ENCODE data around the gene RCBTB2. TPM values are rescaled to one million over a fixed set of nuclear protein-coding genes. Genes with fewer than 3 reads are reported as not detected.

Gene RCBTB2
- total RNA-seq, 1 experiment from 2014 or later: 6.0 TPM

- peak; percentile 41 for DNase-seq (ENCODE audit: low read depth)
Measured at GRCh38 chr13:48449656-48450055, 83.2 kb downstream of the RCBTB2 start.

- DNase-seq (ENCODE audit: low read depth): peak; percentile 60
Measured at GRCh38 chr13:48448959-48449614, 83.8 kb downstream of the RCBTB2 start.

- no peak for DNase-seq (ENCODE audit: low read depth)
Measured at GRCh38 chr13:48448285-48448958, 84.5 kb downstream of the RCBTB2 start.

- peak; percentile 74 for DNase-seq (ENCODE audit: low read depth)
Measured at GRCh38 chr13:48446464-48446863, 86.4 kb downstream of the RCBTB2 start.

GRCh38 chr13:48443442-48444208, 89.3 kb downstream of the RCBTB2 start:
- DNase-seq (ENCODE audit: low read depth): no peak

Other genes starting within 250 kb of the RCBTB2 start
- gene RB1, start 229.3 kb downstream of the RCBTB2 start, total RNA-seq (2014; rRNA removed; shearing (Covaris generic)): 3.2 and 5.6 TPM in 2 replicates
- 0.12 TPM in 1 of 2 replicates, not detected in the other for gene LPAR6, start 120.0 kb downstream of the RCBTB2 start, total RNA-seq (2014; rRNA removed; shearing (Covaris generic))
- gene CYSLTR2, start 120.8 kb upstream of the RCBTB2 start, total RNA-seq (2014; rRNA removed; shearing (Covaris generic)): 0.12 and 0.37 TPM in 2 replicates

All from M059J (cell line).